Measurements from ENCODE around the gene PHACTR1.

DNA sequence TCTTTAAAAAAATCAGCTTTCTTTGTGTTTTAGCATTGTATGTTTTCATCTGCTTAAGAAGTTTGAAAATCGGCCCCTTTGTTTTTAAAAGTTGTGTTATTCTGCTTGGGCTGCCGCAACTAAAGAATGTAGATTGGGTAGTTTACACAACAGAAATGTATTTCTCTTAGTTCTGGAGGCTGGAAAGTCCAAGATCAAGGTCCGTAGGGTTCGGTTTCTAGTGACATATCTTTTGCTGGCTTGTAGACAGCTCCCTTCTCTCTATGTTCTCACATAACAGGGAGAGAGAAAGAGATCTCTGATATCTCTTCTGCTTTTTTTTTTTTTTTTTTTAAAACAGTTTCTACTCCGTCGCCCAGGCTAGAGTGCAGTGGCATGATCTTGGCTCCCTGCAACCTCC is 473.1 kb downstream of the PHACTR1 start:
- TF ChIP-seq, protein P1, sequence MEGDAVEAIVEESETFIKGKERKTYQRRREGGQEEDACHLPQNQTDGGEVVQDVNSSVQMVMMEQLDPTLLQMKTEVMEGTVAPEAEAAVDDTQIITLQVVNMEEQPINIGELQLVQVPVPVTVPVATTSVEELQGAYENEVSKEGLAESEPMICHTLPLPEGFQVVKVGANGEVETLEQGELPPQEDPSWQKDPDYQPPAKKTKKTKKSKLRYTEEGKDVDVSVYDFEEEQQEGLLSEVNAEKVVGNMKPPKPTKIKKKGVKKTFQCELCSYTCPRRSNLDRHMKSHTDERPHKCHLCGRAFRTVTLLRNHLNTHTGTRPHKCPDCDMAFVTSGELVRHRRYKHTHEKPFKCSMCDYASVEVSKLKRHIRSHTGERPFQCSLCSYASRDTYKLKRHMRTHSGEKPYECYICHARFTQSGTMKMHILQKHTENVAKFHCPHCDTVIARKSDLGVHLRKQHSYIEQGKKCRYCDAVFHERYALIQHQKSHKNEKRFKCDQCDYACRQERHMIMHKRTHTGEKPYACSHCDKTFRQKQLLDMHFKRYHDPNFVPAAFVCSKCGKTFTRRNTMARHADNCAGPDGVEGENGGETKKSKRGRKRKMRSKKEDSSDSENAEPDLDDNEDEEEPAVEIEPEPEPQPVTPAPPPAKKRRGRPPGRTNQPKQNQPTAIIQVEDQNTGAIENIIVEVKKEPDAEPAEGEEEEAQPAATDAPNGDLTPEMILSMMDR (IDR thresholded peaks at IDR 0.05), result no peak
- no peak for TF ChIP-seq POLR2AphosphoS5 (IDR thresholded peaks at IDR 0.05; ENCODE audit: low read depth, low read length)
